ENCODE data around the gene DOK4. TPM values are rescaled to one million over a fixed set of nuclear protein-coding genes. Genes with fewer than 3 reads are reported as not detected.

Gene DOK4
- total RNA-seq, 1 donor from 2014 or later, result 72.3 TPM

DNA sequence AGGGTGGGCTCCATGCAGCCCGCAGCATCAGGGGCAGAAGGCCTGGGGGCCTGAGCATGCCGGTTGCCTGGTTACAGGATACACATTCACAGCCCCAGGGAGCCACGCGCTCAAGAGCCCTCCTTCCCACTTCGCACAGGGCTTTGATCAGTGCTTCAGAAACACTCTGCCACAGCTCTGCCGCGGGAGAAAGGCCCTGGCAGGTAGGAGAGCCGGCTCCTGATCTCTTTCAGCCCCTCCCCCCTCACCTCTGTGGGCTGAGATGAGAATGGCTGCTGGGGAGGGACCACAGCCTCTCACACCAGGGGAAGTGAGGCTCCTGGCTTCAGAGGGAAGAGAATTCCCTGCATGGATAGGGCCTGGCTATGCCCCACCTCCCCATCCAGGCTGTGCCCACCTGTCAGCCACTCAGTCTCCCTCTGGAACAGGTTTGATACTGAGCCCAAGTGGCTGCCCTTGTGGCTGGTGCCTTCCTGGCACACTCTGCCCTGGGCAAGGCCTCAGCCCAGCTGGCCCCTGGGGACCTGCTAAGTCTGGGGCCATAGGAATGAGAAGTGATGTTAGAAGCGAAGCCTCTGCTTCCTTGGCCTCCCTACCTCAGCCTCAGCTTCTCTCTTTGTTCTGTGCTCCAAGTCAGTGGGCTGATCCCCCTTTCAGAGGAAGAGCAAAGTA lies 8.6 kb downstream of the DOK4 start:
- DNase-seq (ENCODE audit: low read depth), result no peak

DNA sequence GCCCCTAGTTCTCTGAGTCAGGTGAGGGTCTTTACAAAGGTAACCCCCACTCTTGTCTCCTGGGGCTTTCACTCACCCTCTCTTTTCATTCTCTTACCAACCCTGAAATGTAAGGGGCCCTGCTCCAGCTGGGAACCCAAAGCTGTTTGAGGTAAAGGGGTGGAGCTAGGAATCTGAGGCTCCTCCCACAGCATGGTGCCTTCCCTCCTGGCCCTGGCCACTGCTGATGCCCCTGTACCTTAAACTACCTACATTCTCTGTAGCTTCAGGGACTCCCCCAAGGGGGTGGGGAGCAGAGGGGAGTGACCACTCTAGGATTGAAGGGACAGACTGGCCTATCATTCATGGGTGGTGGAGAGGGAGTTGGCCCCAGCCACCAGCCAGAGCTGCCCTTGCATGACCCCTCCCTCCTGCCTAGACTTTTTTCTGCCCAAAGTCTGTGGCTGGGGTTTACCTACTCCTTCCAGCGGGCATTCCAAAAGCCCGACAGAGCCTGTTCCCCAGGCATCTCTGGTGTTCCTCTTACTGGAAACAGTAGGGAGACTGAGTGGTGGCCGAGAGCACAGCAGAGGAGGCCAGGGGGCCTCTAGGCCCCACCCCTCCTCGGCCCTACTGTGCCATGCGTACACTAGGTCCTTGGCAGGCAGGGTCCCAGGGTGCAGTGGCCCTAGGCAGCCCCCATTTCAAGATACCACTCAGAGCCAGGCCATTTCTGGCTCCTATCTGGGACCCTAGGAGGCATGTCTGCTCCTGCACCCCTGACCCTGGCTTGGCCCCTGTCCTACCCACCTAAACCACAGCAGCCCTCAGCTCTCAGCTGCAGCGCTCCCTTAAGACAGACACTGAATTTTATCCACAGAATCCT lies 9.5 kb downstream of the DOK4 start:
- DNase-seq (ENCODE audit: low read depth), result no peak

DNA sequence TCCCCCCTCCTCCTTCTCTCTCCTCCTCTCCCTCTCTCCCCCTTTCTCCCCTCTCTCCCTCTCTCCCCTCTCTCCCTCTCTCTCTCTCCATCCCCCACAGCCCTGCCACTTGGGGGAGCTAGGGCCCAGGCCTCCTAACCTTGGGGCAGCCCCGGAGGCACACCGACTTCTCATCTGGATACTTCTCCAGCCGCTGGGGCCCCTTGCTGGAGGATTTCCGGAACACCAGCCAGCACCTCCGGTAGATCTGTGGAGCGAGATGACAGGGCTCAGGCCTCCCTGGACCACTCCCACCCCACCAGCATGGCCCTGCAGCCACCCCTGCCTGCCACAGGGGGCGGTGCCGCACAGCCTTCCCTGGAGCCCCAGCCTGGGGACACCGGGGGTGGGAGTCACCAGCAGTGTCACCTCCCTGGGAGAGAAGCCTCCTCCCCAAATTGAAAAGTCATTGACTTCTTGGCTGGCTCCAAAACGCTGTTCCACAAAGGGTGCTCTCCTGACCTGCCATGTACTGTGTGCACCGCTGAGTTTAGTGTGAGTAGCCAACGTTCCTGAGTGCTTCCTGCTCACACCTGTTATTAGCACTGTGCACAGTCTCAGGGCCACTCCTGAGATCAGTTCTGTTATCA lies 10.5 kb downstream of the DOK4 start:
- no peak for DNase-seq (ENCODE audit: low read depth)

DNA sequence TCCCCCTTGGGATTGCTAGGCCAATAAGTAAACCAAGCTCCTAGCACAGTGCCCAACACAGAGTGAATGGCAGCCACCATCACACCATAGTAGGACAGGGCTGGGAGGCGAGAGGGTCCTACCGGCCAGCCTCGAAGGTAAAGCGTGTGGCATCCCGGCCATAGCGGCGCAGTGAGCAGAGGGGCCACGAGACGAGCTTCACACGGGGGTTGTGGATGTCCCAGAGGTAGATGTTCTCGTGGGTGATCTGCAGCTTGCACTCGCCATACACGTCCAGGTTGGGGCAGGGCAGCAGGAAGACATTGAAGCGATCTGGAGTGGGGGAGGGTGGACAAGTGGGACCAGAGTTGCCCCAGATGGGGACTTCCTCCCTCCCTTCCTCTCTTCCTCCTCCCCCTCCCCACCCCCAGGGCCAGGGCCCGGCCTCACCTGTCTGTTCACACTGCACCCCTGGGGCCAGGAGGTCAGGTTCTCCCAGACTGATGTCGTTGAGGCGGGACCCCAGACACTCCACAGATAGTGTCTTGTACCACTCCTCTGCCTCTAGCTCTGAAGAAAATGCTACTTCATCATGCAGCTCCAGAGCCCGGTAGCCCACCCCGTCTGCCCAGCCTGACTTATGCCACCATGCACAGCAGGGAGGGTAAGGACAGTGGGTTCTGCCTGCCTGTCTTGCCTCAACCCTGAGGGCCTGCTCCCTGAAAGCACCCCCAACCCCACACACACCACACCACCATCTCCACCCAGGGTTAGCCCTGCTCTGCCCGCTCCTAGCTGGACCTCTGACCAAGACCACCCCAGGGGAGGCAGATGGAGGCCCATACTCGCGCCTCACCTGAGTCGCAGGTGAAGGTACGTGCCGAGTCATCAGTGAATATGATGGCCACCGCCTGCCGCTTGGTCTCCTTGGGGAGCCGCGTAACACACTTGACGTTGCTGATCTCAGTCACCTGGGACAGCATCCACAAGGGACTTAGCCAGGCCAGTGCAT lies 11.3 kb downstream of the DOK4 start:
- no peak for DNase-seq (ENCODE audit: low read depth)

DNA sequence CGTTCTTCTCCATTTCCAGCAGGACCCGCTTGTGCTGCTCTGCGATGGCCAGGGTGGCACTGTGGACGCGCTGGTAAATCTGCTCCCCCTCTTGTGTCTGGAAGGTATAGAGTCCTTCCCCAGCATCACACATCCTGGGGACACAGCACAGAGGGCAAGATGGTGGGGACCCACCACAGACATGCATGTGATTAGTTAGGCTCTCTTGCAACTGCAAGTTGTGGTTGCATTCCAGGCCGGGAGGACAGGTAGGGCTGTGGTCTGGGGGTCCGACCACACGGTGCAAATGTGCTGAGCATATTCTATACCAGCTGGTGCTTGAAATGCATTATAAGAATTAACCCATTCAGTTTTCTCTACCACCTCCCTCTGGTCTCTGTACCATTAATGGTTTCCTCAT lies 12.4 kb downstream of the DOK4 start:
- no peak for DNase-seq (ENCODE audit: low read depth)

DNA sequence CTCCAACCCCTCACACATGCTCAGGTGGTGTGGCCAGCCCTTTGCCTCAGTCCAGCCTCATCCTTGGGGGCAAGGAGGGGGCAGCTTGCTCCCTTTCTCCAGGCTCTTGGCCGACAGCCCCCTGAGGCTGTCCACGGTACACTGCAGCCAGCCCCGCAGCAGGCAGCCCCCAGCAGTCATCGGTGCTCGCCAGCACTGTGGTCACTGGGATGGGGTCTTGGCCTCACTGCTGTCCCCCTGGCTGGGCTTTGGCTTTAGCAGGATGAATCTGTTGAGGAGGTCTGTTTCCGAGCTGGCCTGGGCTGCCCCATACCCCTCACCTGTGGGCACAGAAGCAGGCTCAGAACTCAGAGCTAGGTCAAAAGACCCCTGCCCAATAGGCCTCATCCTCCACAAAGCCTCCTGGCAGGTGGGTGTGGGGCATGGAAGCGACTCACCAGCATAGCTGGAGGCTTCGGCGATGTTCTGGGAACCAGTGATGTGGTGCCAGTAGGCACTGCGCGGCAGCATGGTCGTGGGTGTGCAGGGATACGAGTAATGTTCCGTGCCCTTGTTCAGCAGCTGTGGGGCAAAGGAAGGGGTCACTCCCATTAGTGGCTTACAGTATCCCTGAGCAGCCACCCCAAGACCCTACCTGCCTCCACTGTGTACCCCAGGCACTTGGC lies 13.0 kb downstream of the DOK4 start:
- DNase-seq (ENCODE audit: low read depth), result no peak

DNA sequence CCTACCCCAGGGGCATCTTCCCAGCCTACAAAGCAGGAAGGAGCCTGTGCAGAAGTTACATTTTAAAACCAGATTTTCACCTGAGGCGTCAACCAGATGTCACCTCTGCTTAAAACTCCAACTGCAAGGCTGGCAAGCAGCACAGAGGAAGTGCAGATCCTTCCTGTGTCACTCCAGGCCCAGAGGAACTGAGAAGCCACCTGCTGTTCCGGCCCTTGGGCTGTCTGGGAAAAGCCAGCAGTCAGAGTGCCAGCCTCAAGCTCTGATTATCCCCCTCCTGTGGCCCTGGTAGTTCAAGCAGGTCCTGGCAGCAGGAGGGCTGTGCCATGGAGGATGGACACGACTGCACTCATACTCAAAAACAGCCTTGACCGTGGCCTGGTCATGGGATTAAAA lies 13.6 kb downstream of the DOK4 start:
- DNase-seq (ENCODE audit: low read depth), result no peak

DNA sequence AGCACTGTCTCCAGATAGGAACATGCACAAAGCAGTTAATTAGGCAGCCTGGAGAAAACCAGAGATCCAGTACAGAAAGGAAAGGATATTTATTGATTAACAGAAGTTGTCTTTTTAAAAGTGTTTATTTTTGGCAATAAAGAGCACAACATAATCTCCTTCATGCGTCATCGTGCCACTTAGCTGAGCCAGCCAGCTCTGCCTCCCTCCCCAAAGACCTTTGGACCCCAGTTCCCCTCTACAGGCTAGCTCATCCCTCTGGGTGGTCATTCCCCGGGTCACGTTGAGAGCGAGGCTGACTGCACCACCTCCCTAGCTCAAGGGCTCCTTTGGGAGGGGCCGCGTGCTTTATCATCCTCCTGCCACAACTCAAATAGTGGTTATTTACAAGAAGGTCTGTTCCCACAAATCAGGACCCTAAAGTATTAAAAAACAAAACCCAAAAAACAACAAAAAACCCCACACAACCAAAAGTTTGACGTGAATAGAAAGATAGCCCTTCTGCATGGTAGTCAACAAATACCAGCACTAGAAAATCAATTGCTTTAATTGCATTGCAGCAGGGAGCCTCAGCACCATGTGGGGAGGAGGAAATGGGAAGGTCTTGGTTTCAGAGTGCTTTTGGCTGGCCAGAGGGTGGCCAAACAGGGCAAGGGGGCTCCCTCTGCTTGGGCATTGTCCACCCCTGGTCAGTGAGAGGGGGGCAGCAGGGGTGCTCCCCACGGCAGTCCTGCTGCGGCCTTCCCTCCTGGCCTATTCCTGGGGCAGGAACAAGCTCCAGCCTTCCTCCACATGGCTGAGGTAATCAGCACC lies 14.2 kb downstream of the DOK4 start:
- peak; percentile 66 for DNase-seq (ENCODE audit: low read depth)

DNA sequence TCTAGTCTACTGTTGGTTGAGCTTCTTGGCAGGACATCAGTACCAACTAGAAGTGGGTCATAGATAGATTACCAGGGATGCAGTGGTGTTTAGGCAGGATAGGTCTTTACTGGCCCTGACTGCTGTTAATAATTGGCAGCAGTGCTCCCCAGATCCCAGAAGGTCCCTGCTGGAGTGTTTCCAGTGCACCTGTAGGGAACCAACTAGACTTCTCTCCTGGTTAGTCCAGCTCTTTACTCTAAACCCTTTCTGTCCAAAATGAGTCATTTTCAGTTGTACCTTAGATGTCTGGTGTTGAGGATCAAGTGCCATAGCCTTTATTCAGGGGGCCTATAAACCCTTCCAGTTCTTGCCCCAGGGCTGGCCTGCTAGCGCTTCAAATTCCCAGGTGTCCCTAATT lies 15.1 kb downstream of the DOK4 start:
- peak; percentile 47 for DNase-seq (ENCODE audit: low read depth)

DNA sequence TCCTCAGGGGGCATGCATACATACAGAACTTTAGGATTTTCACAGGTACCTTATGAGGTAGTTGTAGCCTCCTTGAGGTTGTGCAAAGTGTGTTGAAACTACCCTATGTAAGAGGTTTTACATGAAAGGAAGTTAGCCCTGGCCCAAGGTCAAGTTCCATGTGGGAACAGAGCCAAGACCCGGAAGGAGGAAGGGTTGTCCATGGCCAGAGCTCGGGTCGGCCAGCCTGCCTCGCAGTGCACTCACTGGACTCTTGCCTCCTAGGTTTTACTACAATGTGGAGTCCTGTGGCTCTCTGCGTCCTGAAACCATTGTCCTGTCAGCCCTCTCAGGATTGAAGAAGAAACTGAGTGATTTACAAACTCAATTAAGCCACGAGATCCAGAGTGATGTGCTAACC lies 15.6 kb downstream of the DOK4 start:
- peak; percentile 67 for DNase-seq (ENCODE audit: low read depth)

DNA sequence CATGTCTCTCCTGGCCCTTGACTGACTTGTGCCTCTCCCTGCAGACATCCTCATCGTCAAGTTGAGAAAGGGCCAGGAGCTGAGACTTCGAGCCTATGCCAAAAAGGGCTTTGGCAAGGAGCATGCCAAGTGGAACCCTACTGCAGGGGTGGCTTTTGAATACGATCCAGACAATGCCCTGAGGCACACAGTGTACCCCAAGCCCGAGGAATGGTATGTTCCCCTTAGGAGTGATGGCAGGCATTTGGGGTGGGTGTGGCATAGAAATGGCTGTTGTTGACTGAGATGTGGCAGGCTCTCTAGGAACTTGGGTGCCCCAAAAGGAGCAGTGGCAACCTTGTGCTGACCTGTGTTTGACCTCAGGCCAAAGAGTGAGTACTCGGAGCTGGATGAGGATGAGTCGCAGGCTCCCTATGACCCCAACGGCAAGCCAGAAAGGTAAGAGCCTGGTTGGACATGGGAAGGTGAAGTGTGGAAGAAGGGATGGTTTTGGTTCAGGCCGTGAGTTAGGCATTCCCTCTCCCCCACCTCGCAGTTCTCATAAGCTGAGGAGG lies 16.3 kb downstream of the DOK4 start:
- DNase-seq (ENCODE audit: low read depth), result no peak

DNA sequence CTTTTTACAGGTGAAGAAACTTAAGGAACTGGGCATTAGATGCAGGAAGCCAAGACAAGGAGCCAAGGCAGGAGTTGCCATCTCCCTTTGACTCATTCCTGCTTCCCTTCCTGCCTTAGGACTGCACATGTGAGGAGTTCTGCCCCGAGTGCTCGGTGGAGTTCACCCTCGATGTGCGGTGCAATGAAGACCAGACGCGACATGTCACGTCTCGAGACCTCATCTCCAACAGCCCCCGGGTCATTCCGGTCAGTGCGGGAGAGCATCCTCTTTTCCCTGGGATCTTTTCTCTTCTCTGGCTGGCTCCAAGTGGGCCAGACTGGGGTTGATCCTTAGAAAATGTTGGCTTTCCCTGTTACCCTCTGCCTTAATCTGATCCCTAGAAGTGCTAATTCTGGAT lies 17.2 kb downstream of the DOK4 start:
- no peak for DNase-seq (ENCODE audit: low read depth)

DNA sequence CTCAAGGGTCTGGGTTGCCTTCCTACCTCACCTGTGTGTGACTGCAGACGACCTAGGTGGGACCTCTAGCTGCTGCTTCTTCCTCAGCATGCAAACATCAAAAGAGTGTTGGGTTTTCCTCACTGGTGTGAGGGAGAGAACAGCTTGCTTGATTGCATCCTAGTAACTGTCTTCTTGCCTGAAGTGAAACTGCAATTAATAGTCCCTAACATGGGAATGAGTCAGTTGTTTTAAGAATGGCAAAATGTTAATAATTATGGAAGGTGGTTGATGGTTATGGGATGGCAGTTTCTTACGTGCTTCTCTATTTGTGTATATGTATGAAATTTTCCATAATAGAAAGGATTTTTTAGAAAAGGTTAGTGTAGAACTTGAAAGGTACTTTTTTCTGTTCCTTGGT lies 17.9 kb downstream of the DOK4 start:
- peak; percentile 76 for DNase-seq (ENCODE audit: low read depth)

DNA sequence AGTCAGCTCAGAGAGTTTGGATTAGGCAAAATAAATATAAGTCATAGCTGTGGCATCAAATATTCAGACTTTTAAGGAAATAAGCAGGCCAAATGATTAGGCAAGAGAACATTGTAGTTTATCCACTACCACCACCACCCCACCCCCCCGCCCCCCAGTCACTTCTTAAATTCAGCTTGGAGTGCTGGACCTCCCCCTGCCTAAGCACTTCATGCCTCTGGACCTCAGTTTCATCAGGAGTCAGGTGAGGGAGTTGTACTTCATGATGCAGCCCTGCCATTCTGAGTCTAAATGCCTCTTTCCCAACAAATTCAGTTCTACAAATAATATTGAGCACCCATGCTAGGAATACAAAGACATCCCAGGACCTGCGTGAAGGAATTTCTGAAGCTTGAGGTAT lies 21.8 kb downstream of the DOK4 start:
- DNase-seq (ENCODE audit: low read depth), result no peak

DNA sequence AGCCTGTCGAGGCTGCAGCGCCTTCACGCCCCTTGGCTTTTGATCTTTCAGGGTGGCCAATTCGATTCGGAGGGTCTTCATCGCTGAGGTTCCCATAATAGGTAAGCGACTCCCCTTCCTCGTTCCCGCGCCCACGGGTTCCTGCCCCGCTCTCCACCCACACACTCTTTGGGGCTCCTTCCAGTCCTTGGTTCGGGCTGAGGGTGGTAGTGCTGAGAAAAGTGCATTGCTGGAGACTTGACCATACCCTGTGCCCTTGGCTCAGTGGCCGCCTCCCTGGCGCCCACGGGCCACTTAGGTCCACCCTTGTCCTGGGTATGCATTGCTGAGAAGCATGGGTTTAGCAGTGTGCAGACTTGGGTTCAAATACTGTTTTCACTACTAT lies 23.3 kb downstream of the DOK4 start:
- DNase-seq (ENCODE audit: low read depth), result no peak

DNA sequence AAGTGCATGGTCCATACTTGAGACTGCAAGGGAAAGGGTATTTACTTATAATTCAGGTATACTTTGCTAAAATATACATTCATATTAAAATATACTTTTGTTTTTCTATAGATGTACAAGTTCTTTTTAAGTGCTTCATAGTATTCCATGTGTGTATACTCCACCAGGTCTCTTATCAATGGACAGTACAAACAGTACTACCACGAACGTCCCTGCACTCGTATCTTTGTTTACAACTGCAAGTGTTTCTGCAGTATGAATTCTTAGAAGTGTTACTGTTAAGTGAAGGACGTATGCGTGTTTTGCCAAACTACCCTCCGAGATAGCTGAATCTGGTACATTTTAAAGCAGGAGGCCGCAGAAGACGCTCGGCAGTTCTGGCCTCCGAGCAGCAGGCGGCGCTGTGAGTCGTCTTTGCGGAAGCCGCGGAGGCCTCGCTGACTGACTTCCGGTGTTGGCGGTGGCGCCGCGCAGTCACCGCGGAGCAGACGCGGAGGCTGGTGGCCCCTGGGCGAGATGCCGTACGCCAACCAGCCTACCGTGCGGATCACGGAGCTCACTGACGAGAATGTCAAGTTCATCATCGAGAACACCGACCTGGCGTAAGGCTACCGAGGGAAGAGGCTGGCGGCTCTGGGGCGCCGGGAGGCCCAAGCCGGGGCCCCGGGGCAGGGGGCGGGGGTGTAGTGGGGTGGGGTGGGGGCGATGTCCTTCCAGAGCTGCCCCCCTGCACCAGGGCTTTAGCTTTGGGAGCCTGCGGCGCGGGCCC lies 23.9 kb downstream of the DOK4 start, which contains the start of gene POLR2C:
POLR2C (plus strand) TSS at position 471 of the 769 bp plus-strand sequence; CDS start at position 517, 46 bp downstream.
- DNase-seq (ENCODE audit: low read depth), result peak; percentile 65

DNA sequence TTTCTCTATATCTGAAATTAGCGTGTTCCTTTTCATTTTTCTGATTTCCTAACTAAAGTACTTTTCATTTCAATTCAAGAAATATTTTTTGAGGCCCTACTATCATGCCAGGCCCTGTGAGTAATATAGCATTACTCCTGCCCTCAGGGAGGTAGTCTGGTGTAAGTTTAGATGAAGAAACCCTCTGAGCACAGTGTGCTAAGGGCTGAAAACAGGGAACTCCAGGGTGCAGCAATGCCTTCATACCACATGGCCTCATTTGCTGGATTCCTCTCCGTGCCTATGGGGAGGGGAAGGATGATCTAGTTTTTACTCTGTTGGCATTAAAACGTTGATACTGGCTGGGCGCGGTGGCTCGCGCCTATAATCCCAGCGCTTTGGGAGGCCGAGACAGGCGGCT lies 34.3 kb downstream of the DOK4 start:
- DNase-seq (ENCODE audit: low read depth), result no peak

DNA sequence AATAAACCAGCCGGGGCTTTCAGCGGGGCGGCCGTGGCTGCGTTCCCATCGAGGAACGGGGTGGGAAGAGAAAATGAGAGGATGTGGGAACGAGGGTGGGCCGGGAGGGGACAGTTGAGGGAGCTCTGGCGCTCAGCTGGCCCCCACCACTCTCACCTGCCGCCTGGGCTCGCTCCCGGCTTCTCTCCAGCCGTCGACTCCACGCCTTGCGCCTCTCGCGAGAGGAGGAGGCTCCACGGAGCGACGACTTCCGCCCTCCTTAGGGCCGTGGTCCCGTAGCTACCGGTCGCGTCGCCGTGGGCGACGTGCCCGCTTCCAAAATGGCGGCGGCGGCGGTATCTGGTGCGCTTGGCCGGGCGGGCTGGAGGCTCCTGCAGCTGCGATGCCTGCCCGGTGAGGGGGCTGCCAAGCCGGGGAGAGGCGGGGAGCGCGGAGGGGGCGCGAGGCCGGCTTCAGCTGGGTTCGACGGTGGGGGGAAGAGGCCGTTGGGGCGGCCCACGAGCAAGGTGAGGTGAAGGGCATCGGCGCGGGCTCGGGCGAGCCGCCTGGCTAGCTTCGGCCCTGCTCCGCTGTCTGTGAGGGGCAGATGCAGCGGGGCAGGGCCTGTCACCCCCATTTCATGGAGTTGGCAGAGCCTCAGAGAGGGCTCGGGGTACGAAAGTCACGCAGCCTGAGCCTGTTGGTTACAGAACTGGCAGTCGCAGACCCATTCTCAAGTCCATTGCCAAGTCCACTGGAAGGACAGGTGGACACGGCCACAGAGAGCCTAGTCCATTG lies 38.9 kb downstream of the DOK4 start, which contains the start of the genes CIAPIN1 and COQ9:
CIAPIN1 (minus strand) TSS at position 200 of the 777 bp plus-strand sequence. CDS start 6,457 bp downstream, outside the sequence.
COQ9 (plus strand) TSS at position 294 of the 777 bp plus-strand sequence; CDS start at position 321, 27 bp downstream.
- peak; percentile 82 for DNase-seq (ENCODE audit: low read depth)

All from renal cortical epithelial cell (primary cell).